NCI-H2107 treated with DMSO at 0.1 percent for 48 hours (cell line): ENCODE measurements around the gene COMMD6.

Experiments
- DNase-seq: peaks from one replicate; lab custom pipeline; 2025; ENCODE audit not compliant: unreplicated experiment; lab: John Stamatoyannopoulos, UW

COMMD6 gene

GRCh38 chr13:75530549-75530961, 7.1 kb downstream of the COMMD6 start:
- DNase-seq: no peak

GRCh38 chr13:75521956-75522355, 15.7 kb downstream of the COMMD6 start:
- no peak for DNase-seq

- no peak for DNase-seq
These were observed 19.1 kb downstream of the COMMD6 start for GRCh38 chr13:75518439-75519088.

DNA sequence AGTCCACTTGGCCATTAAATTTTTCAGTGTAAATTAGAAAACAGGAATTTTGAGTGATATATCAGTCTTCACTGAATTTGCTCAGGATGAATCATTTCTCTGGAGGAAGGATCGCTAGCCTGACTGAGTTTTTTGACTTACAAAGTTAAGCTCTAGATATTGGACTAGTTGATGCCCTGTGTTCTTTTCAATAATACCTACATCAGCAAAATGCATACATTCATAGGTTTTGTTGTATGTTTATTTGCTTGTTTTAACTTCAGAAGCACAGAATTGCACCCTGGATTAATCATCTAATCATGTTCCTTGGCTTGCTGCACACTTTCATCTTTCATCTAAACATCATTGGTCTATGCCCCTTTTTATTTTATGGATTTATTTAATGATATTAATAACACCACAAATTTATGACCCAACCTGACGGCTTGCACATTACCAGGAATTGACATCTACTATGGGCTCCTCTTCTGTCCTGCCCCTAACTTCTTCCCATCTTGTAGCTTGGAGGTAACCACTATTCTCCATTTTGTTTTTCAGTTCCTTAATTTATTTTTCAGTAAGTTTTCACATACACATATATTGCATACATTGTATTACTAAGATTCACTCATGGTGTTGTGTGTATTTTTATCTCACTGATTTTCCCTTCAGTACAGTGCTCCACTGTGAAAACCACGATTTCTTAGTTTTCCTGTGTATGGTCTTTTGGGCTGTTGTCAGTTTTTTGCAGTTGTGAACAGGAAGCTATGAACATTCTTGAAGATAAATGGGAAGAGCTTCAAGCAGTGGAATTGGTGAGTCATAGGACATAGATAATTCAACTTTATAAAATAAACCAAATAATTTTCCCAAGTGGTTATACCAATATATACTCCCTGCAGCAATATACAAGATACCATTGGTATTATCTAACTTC, 23.3 kb downstream of the COMMD6 start:
- no peak for DNase-seq

- DNase-seq: no peak
These were observed 24.4 kb downstream of the COMMD6 start for GRCh38 chr13:75513271-75513670.

- DNase-seq: no peak
These were observed 25.4 kb downstream of the COMMD6 start for GRCh38 chr13:75512253-75512652.

DNA sequence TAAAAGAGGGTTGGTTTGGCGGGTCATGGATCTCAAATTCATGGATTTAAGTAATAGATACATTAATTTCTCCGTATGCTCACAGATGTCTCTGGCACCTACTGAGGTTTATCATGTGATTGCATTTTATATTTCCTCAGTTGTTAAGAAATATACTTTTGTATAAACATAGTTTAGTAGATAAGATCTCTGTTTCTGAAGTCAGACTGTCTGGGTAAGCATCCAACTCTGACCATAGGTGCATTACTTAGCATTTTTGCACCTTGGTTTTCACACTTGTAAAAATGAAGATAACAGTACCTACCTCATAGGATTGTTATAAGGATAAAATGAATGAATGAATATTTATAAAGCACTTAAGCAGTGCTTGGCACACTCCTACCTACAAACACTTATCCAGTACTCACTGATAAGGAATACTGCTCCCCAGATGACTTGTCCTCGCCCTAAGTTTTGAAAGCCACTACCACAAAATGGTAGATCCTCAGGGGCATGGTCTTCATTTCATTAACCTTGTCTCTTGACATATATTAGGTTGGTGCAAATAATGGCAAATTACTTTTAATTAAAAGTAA, 26.5 kb downstream of the COMMD6 start:
- no peak for DNase-seq

DNA sequence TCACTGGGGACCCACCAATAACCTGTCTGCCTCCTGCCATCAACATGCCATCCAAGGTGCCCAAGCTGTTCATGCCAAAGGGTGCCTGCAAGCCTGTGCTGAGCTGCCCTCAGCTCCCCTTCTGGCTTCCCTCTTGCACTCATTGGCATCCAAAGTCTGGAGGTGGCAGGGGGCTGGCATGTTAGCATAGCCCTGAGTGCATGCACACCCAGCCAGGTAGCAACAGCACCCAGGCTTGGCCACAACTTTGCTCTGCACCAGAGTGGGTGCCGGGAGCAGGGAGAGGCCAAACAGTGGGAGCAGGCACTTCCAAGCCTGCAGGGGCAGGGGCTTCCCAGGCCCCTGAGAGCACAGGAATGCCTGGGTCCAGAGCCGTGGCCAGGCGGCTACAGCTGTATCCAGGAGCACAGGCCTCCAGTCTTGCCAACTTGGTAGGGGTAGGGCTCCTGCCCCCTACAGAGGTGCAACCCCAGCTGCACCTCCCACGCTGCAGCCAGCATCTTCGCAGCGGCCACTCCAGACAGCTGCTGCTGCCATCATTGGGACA, 29.6 kb downstream of the COMMD6 start:
- DNase-seq: no peak

DNA sequence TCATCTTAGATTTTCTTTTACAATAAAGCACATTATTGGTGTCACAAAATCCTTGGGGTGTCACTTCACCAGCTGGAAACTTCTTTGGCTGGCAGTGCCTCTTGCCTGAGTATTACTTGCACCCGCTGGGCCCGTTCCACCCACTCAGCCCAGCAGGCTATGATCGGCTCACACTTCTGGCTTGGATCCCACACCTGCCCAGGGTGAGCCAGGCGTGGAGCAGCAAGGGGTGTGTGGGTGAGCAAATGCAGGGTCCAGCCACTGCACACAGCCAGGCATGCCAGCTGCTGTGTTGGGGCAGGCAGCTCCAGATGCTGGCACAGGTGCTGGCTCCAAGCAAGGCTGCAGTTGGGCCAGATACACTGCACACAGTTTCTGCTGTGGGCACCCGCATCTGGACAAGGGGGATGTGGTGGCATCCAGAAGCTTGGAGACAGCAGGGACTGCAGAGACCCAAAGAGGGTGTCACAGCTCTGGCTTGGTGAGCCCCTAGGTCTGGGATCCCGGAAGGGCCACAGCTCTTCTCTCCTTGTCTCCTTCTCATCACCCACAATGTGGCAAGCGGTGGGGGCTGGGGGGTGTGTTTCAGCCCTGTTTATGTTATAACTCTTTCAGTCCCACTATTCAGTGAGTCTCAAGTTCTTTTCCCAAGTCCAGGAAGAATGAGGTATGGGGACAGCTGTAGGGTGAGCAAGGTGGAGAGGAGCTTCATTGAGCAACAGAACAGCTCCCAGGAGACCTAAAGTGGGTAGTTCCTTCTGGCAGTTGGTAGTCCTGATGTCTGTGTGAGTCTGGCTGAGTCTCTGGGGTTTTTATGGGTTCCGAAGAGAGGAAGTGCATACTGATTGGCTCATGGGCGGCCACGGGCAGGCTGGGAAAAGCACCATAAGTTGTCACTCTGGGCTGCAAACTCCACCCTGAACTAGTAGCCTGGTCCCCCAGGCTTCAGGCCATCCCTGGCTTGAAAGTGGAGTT, 30.3 kb downstream of the COMMD6 start:
- no peak for DNase-seq

- no peak for DNase-seq
These were observed 31.6 kb downstream of the COMMD6 start for GRCh38 chr13:75506018-75506417.

- no peak for DNase-seq
These were observed 32.3 kb downstream of the COMMD6 start for GRCh38 chr13:75505327-75505726.

DNA sequence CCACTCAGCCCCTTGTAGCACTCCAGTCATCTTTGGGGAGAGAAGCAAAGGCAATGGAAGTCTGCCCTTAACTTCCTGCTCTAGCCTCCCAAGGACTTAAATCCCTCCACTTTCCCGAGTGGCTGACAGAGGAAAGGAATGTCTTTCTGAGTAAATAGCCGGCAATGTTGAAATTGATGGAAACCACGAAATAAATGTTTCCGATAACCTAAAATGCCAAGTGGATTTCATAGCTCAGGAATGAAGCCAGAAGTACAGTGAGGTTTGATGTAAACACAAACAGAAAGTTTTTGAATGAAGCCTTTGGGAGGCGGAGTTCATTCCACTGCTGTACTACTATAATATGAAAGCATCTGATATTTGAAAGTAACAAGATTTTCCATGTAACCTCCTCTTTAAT, 41.7 kb downstream of the COMMD6 start:
- no peak for DNase-seq

GRCh38 chr13:75494491-75494890, 43.1 kb downstream of the COMMD6 start:
- DNase-seq: no peak

- DNase-seq: no peak
These were observed 44.5 kb downstream of the COMMD6 start for GRCh38 chr13:75493156-75493555.

DNA sequence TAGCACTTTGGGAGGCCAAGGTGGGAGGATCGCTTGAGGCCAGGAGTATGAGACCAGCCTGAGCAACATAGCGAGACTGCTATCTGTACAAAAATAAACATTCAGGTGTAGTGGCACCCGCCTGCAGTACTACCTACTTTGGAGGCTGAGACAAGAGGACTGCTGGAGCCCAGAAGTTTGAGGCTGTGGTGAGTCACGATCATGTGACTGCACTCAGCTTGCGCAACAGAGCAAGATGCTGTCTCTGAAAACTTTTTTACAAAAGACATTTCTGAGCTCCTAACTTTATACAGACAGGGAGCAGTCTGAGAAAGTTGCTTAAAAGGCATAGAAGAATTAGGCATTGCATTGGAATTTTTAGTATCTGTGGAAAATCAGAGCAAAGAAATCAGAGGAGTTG, 45.3 kb downstream of the COMMD6 start:
- DNase-seq: no peak

DNA sequence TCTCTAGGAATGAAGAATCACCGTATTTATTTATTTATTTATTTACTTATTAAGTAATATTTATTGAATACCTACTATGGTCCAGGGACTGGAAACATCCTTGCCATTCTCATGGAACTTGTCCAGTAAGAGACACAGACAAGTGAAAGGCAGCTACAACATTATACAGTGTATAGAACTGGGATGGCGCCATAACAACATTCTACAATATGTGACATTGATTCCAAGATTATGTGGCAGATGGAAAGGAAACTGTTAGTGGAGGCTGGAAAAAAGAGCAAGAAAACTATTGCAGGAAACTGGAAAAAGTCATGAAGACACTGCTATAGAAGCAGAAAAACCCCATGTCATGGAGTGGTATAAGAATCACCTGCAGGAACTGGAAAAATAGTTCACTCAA, 46.3 kb downstream of the COMMD6 start:
- no peak for DNase-seq

GRCh38 chr13:75489502-75490263, 48.0 kb downstream of the COMMD6 start:
- no peak for DNase-seq

- DNase-seq: no peak
These were observed 51.2 kb downstream of the COMMD6 start for GRCh38 chr13:75486146-75487062.
